Hematopoietic multipotent progenitor cell treated with erythropoietin and hydrocortisone succinate and interleukin-3 and kit ligand, for 6 days (in vitro differentiated cells): ENCODE data around the gene ZNF621.

Experiments used
- DNase-seq: peaks from one replicate; pipeline ENCODE4 v3.0.0-alpha.2; 2015

ZNF621 gene

DNA sequence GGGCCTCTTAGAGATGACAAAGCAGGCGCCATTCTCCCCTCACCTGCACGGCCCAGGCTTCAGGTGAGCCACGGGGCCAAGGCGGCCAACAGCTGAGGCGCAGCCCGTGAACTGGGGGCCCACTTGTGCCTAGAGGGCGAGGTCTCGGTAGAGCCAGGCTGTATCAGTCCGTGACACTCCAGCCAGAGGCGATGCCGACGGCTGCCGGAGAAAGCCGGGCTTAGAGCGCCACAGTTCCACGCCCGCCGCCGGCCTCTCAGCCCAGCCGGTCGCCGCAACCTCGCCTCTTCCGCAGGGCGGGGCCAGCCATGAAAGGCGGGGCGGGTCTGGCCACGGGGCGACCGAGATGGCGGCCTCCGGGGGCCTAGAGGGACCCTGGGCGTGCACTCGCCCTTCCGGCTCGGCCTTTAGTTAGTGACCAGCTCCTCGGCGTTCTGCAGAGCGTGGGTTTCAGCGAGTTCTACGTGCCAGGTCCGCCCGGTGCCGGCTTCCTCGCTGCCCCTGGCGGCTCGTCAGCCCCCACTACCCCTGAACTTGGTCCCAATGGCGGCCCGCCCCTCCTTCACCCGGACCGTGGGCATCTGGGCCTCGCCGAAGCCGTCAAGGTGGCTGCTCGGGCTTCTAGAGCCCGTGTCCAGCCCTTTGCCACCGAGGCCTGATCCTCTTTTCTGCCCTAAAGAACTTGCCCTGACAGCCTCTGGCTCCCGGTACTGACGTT, at the start of gene ZNF621:
Gene ZNF621 (plus strand): TSS at position 393 of the 718 bp plus-strand sequence. CDS start 881 bp downstream, outside the sequence.
- DNase-seq: peak; percentile 94

GRCh38 chr3:40476478-40477470, 48.0 kb upstream of the ZNF621 start, which contains the start of gene ZNF619:
ZNF619 (plus strand) TSS chr3:40477122; CDS start chr3:40477980, 858 bp downstream.
- peak; percentile 85 for DNase-seq

DNA sequence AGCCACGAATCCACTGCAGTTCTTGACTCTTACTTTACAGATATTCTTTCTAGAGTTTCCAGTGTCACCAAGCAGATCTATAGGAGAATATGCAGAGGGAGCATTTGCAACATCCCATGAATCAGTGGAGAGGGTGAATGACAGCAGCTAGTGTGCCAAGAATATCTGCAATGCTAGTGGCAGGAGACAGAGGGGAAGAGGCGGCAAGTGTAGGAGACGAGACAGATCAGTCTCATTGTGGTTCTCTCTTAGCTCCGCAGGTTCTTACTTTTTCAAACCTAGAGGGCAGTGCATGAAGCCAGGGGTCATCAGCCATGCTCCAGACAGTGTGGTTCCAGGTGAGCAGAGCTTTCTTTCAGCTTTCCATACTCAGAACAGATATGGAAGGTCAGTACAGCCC, 47.1 kb upstream of the ZNF621 start:
- DNase-seq: peak; percentile 46

DNA sequence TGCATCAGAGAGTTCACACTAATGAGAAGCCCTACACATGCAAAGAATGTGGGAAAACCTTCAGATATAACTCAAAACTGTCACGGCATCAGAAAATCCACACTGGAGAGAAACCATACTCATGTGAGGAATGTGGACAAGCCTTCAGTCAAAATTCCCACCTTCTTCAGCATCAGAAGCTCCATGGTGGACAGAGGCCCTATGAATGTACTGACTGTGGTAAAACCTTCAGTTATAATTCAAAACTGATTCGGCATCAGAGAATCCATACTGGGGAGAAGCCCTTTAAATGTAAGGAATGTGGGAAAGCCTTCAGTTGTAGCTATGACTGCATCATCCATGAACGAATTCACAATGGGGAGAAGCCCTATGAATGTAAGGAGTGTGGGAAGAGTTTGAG, 37.6 kb upstream of the ZNF621 start:
- no peak for DNase-seq

DNA sequence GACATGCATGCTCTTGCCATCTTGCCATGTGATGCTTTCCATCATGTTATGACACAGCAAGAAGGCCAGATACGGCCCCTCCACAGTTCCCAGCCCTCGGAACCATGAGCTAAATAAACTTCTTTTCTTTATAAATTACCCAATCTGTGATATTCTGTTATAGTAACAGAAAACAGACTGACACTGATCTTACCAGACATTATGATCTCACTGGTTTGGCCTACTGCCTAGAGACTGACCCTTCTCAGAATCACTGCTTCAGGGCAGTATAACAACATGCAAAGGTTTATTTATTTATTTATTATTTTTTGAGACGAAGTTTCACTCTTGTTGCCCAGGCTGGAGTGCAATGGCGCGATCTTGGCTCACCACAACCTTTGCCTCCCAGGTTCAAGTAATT, 33.8 kb upstream of the ZNF621 start:
- no peak for DNase-seq

DNA sequence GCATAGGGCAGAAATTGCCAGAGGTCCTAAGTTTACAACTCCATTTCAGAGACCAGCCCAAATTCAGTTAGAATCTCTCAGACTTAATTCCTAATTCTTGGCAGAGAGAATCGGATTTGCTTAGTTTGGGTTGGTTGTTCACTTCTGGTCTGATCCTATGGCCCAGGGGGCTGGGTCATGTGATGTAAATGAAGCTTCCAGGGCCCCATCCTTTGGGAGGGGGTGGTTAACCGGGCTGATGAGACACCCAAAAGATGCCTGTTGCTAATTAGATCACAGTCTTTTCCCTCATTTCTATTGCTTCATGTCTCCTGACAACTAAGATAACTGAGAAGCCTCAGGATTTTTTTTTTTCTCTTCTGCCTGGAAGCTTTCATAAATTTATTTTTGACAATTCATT, 30.1 kb upstream of the ZNF621 start:
- no peak for DNase-seq

DNA sequence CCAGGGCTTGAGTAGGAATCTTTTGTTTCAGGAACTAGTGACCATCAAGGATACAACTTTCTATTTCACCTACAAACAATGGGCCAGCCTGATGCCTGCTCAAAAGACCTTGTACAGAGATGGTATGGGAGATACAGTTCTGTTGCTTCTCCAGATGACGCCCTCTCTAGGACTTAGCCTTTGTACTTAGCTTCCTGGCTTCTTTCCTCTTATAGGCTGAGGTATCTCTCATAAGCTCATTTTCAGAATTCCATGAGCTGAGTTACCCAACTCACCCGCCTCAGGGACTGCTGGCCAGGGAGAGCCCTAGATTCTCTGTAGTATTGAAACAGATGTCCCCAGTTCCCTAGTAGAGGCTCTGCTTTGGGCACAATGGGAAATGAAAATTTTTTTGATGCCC, 27.5 kb upstream of the ZNF621 start:
- DNase-seq: no peak

GRCh38 chr3:40499952-40500351, 24.8 kb upstream of the ZNF621 start:
- DNase-seq: no peak

DNA sequence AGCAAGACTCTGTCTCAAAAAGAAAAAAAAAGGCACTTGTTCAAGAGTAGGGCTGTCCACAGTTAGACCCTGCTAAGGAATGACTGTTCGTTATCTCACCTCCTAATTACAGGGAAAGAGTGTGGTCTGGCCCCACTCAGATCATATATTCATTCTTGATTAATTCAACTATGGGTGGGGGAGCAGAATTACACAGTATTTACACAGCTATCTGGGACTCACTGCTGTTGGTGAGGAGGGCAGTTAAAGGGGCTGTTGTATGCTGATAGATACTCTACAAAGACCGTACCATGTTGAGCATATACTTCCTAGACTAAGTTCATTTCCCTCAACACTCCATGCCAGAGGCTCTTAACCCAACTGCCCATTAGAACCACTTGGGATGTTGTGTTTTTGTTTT, 22.7 kb upstream of the ZNF621 start:
- DNase-seq: peak; percentile 95

DNA sequence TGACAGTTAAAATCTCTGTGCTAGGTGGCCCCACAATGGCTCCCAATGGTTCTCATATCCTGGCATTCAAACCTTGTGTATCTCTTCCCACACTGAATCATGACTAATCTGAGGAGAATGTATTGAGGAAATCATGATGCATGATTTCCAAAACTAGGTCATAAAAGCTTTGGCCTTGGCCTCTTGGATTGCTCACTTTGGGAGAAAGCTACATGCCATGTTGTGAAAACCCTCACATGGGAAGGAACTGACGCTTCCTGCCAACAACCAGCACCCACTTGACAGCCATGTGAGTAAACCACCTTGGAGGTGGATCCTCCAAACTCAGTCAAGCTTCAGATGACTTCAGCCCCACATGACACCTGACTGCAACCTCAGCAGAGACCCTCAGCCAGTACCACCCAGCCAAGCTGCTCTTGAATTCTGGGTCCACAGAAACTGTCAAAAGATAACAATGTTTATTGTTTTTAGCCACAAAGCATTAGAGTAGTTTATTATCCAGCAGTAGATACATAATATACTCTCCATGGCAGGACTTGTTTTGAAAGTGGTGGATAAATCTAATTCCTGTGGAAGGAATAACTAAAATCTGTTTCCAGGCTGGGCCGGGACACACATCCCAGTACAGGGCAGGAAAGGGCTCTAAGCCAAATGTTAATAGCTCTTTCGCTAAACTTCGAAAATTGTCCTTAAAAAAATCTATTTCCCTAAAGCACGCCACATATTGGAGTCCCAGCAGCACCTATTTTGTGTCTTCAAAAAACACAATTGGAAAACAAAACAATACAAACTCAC, 19.9 kb upstream of the ZNF621 start:
- DNase-seq: peak; percentile 15

DNA sequence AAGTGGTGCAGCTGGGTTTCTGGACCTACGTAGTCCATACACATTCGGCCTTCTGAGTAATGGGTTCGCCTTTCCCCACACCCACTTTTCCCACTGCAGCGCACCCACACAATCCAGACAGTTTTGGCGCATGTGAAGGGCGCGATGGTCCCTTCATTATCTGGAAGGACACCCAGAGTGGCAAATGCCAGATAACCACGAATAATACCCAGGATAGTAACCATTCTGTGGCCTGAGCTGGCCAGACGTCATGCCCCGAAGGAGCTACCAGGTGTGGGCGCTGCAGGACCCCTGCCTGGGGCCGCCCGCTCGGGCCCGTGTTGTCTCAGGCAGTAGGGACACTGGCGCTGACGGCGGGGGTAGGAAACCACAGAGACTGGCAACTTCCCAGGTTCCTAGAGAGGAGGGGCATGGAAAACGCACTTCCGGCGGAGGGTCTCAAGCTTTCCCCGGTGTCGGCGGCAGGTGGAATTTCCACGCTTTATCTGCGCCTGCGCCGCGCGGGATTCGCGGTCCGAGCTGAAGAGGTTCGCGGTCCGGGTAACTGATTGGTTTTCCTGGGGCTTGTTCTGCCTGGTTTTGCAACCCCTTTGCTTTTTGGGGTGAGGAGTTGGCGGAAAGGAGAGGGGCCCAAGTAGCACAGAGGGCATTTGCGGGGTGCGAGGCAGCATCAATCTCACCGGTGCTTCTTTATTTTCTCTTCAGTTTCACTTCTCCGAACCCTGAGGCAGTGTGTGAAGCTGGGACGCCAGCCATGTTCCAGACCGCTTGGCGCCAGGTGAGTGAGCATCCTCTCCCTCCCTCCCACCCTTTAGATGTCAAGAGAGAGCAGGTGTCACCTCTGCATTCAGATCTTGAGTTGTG, 18.9 kb upstream of the ZNF621 start, which contains the start of gene ZNF620:
Gene ZNF620 (plus strand): TSS at position 441 of the 864 bp plus-strand sequence. CDS start 314 bp downstream, at position 755.
- DNase-seq: peak; percentile 89

DNA sequence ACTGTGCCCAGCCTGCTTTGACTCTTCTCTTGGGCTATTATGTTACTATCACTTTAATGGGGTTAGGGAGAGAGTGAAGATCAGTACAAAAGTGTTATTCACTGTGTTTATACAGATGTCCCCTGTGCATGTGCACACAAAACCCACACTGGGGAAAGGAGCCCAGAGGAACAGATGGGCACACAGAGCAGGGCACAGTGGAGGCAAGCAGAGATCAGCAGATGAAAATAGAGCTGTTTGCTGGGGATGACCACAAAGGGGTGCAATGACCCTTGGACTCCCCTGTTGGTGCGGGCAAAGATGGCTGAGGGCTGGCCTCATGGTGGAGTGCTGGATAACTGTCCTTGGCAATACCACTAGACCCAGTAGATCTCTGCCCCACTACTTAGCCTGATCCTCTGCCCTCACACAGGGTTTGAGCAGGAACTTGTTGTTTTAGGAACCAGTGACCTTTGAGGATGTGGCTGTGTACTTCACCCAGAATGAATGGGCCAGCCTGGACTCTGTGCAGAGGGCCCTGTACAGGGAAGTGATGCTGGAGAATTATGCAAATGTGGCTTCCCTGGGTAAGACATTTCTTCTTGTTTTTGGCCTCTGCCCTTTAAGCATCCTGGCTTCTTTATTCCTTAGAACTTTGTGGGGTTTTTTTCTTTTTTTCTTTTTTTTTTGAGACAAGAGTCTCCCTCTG, 13.6 kb upstream of the ZNF621 start:
- DNase-seq: no peak

DNA sequence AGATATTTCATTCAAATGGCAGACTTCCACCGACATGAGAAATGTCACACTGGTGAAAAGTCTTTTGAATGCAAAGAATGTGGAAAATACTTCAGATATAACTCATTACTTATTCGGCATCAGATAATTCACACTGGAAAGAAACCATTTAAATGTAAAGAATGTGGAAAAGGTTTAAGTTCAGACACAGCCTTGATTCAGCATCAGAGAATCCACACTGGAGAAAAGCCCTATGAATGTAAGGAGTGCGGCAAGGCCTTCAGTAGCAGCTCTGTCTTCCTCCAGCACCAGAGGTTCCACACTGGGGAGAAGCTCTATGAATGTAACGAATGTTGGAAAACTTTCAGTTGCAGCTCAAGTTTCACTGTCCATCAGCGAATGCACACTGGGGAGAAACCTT, 8.6 kb upstream of the ZNF621 start:
- DNase-seq: no peak

DNA sequence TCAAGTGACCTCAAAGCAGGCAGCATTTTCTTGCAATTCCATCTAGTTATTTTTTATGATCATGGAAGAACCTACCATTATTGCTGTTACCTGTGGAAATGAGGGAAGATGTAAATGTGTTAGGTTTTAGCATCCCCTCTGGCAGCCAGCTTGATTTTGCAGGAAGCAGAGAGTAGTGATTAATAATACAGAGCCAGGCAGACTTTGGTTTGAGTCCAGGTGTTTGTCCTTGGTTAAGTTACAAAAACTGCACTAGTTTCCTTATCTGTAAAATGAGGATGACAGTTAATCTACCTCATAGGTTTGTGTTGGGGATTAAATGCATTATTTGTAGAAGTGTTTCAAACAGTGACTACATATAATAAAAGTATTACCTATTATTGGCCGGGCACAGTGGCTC, 6.7 kb upstream of the ZNF621 start:
- no peak for DNase-seq

GRCh38 chr3:40518848-40519247, 5.9 kb upstream of the ZNF621 start:
- DNase-seq: no peak

DNA sequence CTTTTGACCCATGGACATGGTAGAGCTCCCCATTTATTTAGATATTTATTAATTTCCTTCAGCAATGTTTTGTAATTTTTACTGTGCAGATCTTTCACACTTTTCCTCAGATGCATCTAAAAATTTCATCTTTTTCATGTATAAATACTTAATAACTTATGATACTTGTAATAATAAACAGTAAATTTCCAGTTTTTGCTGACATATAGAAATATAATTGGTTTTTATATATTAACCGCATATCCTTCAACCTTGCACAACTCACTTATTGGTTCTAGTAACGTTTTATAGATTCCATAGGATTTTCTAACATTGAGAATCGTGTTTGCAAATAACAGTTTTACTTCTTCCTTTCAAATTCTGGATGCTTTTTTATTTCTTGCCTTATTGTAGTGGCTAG, 3.5 kb upstream of the ZNF621 start:
- DNase-seq: no peak

DNA sequence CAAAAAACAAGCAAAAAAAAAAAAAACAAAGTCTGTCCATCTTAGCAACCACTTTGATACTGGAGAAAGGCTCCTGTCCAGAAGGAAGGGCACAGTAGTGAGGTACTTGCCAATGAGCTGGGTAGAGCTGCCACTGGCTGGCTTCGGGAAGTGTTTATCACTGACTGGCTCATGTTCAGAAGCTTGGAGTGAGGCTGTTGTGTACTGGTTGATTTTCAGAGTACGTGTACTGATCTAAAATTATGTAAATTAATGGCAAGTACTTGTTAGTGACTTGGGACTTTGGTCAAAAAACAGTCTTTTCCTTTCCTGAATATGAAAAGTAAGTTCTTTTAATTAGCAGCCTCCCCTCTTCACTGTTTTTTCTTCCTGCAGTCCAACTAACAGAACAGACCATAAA, 979 bp upstream of the ZNF621 start:
- peak; percentile 43 for DNase-seq

DNA sequence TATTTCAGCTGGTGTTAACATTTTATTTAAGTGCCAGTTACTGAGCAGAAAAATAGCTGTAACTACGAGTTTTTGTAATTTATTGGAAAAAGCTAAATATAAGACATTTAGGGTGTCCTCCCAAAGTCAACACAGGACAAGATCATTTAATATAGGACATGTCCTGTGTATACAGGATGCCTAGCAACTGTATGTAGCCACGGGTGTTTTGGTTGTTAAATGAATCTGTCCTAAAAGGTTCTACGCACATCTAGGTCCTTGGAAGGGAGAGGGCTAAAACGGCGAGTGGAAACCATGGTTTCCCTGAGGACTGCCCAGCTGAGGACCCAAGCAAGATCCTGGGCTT, 565 bp upstream of the ZNF621 start:
- DNase-seq: no peak

DNA sequence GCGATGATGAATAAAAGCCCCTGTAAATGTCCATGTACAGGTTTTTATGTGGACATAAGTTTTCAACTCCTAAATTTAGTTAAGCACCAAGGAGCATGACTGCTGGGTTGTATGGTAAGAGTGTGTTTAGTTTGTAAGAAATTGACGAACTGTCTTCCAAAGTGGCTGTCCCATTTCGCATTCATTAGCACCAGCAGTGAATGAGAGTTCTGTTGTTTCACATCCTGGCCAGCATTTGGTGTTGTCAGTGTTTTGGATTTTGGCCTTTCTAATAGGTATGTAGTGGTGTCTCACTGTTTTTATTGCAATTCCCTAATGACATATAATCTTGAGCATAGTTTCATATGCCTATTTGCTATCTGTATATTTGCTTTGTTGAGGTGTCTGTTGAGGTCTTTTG, 3.7 kb downstream of the ZNF621 start:
- DNase-seq: no peak

GRCh38 chr3:40532252-40532651, 7.5 kb downstream of the ZNF621 start:
- DNase-seq: no peak

DNA sequence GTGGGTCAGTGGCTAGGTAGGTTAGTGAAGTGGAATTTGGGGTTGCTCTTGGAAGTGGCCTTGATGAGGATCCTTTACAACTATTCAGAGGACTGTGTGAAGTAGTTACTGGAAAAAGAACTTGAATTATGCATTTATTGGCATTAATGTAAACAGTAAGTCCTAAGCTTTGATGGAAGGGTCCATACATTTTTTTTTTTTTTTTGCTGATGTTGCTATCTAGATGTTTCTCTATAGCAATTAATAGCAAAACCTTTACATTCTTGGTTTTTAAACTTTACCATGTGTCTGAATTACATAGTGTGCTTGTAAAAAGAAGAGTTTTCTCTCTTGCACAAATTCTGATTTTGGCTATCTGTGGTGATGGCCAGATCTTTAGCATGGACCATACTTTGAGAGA, 9.5 kb downstream of the ZNF621 start:
- DNase-seq: no peak
